ENCODE measurements around the gene PFKFB4. TPM values are rescaled to one million over a fixed set of nuclear protein-coding genes. Genes with fewer than 3 reads are reported as not detected.
A peak's percentile ranks its signal among the peaks of the same experiment; 100 is the strongest.

PFKFB4 gene
- 6.5 and 10.7 TPM in 2 replicates for total RNA-seq

DNA sequence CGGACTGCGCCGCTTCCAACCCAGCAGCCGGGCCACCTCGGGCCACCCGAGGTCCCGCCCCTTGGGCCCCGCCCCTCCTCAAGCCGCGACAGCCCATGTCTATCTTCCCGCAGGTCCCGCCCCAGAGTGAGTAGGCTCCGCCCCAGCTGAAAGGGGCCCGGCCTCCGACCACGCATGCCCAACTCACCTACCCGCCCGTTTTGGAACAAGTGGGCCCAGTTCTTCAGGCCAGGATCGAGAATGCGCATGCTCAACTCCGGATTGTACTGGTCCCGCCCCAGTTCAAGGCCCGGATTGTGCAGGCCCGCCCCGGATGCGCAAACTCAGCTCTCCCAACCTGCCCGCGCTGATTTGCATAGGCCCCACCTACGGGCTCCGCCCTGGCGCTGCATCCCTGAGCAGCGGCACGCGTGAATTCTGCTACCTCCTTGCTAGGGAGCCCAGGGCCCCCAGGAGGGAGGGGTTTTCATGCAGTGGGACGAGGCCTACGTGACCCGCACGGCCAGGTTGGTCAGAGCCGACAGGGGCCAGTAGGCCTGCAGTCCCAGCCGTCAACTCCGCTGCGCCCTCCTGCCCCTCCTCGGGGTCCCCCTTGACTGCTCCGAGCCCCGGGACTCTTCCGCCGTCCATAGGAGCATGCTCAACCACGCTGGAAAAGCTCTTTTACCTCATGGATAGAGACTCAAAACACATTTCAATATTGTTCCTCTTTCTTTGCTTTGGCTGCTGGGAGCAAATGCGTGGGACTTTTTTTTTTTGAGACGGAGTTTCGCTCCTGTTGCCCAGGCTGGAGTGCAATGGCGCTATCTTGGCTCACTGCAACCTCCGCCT is at the start of gene PFKFB4:
Gene PFKFB4, minus strand, starts transcription at position 8 of the 831 bp plus-strand sequence. CDS start 26 bp downstream, outside the sequence.
- peak; percentile 92 for DNase-seq (ENCODE audit: extremely low read depth, low read depth, low spot score)

DNA sequence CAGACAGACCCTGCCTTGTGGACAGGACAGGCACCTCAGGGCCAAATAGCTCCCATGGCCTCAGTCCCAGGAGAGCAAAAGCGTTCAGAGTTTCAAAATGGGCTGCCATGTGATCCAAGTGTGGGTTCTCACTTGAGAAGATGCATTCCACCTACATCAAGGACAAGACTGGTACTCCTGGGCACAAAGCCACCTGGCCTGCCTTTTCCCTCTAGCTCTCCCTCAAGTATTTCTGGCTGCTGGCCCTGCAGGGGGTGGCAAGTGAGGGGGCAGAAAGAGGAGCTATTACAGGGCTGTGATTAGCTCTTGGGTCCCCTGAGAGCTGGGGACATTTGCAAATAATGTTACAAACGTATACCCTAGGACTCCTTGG is 45.0 kb upstream of the PFKFB4 start:
- DNase-seq (ENCODE audit: extremely low read depth, low read depth, low spot score), result no peak

DNA sequence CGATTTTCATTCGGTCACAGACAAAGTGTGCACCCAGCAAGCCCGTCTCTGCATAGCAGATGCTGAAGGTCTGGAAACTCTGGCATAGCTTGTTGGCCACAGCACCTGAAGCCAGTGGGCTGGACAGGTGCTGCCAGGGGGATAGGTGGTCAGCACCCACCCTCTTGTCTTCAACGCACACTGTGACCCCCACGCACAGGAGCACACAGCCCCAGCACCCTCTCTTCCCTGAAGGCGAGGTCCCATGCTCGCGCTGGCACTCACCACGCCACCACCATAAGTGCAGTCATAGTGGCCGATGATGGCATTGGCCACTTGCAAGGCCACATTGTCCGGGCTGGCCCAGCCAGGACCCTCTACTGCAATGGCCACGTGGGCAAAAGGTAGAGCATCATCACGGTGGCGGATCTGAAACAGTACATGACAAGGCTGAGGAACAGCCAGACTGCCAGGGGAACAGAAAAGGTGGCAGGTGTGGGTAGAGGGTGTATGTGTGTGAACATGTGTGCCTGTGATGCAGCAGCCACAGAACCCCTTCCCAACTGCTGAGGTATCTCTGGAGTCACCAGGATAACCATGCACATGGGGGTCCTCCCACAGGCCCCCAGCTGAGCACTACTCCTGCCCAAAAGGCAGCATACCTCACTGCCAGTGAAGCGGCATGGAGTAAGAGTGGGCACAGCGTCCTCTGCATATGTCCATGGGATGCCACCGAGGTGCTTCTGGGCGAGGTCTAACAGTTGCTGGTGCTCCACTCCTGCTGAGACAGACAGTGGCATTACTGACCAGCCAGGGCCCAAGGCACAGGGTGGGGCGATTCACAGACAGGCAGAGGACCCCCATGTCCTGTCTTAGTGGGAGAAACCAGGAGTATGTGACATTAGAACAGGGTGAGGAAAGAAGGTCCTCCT is 44.4 kb upstream of the PFKFB4 start:
- DNase-seq (ENCODE audit: extremely low read depth, low read depth, low spot score), result no peak

DNA sequence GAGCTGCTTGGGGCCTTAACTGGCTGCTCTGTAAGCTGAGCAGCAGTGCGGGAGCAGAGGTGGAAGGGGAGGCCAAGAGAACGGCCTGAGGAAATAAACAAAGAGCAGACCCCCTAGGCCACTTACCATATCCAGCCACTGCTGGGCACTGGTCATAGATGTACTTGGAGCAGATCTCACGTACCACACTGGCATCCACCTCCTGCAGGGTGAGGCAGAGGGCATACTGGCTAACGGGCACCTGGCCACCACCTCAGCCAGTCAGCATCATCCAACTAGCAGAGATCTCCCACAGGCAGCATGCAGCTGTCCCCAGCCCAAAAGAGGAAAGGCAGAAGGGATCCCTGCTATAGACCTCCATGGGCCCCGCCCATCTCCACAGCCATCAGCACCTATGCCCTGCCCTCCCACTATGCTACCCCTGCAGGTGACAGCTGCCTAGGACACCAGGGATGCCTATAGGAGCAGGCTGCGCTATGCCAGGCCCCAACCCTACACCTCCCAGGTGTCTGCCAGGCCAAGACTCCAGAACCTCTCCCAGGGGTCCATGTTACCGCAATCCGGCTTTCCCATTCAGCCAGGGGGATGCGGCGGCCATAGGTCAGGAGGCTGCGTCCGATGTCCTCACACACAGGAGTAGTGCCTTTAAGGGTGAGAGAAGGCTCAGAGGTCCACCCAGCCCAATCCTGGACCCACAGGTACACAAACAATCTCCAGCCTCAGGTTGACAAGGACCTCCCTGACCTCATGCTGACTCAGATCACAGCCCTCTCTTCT is 43.1 kb upstream of the PFKFB4 start:
- no peak for DNase-seq (ENCODE audit: extremely low read depth, low read depth, low spot score)

DNA sequence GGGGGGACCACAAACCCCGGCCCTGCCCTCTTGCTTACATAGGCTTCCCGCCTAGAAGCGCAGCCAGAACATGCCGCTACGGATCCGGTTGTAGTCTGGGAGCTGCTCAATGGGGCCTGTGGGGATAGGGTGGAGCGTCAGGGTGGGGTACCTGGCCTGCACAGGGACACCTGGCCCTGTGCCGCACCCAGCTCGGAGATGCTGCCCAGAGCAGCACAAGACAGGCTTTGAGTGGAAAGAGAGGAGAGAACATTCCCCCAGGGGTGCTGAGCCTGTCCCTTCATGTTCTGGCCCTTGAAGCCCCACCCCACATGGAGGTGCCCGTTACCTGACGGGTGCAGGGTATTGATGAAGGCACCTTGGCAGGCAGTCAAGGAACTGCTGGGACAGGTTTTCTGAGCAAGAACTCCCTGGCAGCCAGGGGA is 42.5 kb upstream of the PFKFB4 start:
- no peak for DNase-seq (ENCODE audit: extremely low read depth, low read depth, low spot score)

DNA sequence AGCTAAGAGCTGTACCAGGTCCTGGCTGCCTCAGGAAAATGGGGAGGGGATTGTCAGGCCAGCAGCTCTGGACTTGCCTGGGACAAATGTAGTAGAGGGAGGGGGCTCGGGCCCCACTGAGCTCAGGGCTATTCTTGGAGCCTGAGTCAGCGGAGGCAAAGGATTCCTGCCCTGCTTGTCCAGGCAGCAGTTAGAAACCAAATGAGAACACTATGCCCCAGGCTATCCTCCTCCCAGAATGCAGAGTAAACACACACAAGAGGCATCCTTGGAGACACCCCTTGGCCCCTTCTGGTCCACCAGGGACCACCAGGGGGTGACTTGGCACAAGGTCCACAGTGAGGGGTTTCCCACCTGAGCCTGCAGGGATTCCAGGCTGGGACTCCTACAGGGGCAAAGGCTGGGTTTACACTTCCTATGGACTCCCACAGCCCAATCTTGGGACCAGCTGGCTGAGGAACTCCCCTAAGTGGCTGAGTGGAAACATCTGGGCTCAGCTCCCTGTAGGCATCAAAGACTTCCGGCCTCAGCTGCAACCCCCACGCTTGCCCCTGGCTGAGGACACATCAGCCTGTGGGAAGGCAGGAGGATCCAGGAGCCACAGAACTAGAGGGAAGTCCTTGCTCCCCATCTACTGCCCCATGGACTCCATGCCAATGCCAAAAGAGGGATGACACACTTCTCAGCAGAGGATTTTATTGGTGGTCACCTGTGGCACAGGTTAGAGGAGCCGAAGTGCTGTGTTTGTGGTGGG is 41.9 kb upstream of the PFKFB4 start:
- no peak for DNase-seq (ENCODE audit: extremely low read depth, low read depth, low spot score)

DNA sequence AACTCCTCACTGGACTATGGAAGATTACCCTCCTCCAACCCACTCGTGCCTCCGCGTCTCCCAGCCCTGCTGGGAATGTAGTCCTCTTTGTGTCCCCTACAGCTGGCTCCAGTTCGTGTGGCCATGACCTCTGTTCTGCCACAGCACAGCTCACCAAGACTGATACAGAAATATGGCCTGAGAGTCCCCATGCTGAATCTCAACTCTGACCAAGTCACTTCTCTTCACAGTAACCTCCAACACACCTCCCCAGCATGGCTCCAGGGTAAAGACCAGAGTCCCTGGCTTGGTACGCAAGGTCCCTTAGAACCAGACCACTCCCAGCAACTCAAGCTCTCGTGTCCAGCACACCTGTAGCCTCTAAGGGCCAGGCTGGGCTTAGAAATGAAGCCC is 40.8 kb upstream of the PFKFB4 start:
- DNase-seq (ENCODE audit: extremely low read depth, low read depth, low spot score), result no peak

DNA sequence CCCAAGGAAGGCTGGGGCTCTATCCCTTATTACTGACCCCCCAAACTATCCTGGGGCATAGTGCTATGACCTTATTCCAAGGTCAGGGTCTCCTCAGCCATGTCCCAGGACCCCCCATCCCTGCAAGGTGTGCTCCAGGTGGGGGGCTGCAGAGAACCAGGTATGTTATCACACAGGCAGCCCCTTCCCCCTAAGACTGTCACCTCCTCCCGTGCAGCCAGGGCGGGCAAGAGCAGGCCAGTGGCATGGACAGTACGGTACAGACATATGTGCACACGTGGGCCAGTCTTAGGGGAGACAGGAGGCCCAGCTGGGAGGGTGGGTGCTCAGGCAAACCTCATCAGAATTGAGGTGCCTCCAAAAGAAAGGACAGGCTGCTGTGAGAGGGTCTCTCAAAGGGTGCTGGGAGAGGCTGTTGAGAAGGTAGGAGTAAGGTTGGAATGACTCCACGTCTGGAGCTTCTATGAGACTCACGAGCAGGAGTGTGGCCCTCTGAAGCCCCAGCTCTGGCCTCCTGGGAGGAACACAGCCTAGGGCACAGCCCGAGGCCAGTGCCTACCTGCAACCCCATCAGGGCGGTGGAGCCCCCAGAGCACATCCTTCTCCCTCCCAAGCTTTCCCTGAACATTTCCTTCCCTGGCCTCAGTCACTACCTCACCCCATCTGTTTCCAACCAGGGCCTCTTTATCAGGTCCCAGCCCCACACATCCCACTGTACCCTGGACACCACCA is 40.2 kb upstream of the PFKFB4 start:
- DNase-seq (ENCODE audit: extremely low read depth, low read depth, low spot score), result no peak

DNA sequence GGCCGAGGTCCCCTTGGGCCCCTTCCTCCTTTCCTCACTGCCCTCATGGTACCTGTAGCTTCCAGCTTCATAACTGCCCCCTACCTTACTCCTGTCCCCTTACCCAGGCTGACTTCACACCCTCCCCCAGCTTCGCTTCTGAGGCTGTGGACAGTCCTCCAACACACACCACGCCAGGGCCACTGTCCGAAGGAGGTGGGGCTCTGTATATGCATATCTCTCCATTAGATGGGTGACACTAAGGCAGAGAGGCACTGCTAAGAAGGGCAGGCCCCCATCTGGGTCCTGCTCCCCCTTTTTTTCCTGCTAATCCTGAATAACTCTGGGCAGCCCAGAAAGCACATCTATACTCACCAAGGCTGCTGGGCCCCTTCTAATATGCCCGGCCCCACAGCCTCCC is 39.6 kb upstream of the PFKFB4 start:
- DNase-seq (ENCODE audit: extremely low read depth, low read depth, low spot score), result no peak

DNA sequence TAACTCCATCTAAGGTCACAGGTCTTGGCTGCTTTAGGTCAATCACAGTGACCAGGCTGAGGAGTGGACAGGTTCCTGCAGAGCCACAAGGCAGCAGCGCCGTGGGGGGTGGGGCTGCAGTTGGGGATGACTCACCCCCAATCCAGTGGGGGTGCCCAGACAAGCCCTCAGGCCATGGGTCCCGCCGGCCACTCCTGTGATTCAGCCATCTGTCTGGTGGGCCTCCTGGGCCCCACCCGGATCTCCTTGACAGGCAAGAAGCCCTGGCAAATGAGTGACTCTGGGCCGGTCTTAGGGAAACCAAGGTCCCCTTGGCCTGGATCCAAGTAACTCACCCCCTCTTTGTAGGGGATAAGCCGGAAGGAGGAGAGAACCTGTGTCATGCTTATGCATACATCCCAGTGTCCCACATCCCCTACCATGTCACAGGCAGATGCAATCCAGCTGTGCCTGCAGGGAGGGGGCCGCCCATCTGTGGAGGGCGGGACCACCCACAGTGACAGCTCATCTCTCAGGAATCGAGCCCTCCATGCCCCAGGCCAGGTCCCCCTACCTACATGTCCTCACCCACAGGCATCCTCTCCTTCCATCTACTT is 39.0 kb upstream of the PFKFB4 start:
- DNase-seq (ENCODE audit: extremely low read depth, low read depth, low spot score), result no peak

DNA sequence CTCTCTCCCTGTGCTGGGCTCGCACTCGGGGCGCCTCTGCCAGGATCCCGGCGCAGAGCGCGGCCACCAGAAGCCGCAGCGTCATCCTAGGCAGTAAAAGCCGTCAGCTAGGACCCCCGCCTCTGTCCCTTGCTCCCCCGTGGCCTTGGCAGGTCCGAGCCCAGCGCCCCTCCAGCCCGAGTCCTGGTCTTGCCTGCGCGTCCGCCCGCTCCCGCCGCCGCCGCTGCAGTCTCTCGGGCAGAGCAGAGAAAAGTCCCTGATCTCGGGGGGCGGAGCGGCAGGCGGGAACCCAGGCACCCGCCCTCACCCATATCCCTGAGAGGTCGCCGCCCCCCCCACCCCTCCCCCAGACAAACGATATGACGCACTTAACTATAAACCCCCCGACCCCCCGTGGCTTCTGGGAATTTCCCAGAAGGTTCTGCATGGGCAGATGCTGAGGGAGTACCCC is 38.5 kb upstream of the PFKFB4 start, which contains the start of gene COL7A1:
Gene COL7A1, minus strand, starts transcription at position 255 of the 451 bp plus-strand sequence. Its CDS starts 170 bp downstream, at position 85.
- no peak for DNase-seq (ENCODE audit: extremely low read depth, low read depth, low spot score)

DNA sequence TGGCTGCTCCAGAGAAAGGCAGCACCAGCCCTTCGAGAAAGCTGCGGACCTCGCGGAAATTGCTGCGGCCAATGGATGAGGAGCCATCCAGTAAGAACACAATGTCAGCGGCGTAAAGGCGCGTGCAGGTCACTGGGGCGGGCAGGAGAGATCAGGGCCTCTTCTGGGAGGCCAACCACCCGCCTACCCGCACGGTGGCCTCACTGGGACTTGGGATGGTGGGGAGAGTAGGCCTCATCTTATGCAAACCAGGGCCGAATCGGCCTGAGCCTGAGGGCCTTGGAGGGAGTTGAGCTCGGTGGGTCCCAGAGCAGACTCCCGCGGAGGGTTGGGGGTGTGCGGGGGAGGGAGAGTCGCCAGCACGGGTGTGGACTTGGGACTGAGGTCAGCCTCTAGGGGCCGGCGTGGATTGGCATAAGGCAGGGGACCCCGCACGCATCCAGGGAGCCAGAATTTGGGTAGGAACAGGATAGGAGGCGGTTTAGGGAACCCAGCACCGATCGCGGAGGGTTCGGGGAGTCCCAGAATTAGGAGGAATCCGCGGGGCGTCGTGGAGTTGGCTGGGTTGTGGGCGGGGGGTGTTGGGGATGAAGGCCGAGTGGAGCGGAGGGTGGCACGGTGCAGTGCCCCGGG is 37.9 kb upstream of the PFKFB4 start:
- no peak for DNase-seq (ENCODE audit: extremely low read depth, low read depth, low spot score)

DNA sequence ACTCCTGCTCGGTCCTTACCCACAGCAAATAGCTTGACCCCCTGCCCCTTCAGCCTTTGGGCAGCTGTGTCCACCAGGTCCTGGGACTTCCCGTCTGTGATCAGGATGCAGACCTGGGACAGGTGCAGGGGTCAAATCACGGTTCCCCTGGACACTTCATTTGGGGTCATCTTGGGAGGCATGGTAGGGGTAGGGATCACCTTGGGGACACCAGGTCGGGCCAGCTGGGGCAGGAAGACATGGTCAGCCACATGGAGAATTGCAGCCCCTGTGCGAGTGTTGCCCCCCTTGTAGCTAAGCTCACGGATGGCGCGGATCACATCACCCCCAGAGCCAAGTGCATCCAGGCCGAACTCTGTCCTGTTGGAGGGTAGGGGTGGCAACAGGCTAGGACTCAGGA is 36.7 kb upstream of the PFKFB4 start:
- DNase-seq (ENCODE audit: extremely low read depth, low read depth, low spot score), result no peak

DNA sequence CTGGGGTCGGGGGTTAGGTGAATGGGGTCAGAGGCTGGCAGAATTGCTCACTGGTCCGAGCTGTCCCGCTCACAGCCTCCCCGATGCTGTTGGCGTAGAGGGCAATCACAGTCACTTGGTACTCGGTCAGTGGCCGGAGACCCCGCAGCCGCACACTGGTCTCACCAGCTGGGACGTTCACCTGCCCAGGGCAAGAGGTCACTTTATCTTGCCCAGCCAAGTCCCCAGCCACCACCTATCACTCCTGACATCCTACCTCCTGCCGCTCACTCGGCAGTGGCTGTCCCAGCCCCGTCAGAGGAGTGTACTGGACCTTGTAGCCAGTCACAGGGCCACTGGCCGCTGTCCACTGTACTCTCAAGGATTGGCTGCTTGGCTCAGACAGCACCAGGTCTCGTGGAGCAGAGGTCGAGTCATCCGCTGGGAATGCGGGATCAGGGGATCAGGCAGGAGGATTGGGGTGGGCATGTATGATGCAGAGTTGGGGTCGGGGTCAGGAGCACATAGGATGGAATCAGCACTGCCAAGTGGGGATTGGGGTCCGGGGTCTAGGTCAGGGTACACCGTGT is 36.0 kb upstream of the PFKFB4 start:
- no peak for DNase-seq (ENCODE audit: extremely low read depth, low read depth, low spot score)

DNA sequence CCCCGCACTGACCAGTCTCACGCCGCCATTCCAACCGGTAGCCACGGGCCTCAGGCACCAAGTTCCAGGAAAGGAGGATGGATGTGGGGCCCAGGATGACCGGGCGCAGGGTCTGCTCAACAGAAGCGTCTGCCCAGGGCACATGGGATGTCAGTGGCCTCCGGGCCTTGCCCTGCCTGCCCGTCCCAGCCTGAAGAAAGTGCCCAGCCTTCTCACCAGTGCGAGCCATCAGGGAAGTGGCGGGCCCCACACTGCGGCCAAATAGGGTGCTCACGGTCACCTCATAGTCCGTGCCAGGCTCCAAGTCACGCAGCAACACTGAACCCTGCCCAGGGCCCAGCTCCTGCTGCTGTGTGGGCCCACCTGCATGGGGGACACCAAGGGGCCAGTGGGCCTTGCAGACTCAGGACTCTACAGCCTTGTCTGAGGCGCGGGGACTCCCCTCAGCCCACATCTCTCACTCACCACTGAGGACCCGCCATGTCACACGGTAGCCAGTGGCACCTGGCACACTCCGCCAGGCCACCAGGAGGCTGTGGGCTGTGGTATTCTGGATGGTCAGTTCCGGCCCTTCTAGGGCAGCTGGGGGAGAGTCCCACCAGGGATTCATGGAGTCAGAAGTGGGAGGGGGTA is 35.4 kb upstream of the PFKFB4 start:
- DNase-seq (ENCODE audit: extremely low read depth, low read depth, low spot score), result no peak

DNA sequence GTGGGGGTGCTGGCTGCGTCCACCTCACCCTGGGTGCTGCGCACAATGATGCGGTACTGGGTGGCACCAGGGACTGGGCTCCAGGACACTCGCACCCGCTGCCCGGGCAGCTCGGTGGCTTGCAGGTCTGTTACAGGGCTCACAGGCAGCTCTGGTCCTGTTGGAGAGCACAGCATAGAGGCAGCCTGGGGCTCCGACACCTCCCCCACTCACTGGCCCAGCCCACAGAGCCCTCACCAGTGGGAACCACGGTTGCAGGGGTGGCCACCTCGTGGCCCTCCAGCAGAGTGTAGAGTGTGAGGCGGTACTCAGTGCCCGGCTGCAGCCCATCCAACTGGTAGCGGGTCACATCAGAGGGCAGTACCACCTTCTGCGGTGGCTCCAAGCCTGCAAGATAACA is 34.8 kb upstream of the PFKFB4 start:
- DNase-seq (ENCODE audit: extremely low read depth, low read depth, low spot score), result no peak

DNA sequence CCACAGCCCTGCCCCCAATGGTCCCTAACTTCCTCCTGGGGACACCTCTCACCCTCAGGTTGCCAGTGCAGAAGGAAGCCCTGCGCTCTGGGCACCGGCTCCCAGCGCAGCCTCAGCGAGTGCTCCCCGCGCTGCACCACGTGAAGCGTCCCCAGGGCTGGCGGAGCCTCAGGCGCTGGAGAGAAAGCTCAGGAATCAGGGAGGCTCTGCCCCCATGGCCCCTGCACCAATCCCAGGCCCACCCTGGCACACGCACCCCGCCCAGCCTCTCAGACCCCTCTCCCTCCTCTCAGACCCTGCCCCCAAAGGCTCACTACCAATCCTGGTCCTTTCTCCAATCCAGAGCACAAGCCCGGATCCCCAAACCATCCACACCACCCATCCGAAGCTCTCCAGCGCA is 31.6 kb upstream of the PFKFB4 start:
- DNase-seq (ENCODE audit: extremely low read depth, low read depth, low spot score), result no peak

DNA sequence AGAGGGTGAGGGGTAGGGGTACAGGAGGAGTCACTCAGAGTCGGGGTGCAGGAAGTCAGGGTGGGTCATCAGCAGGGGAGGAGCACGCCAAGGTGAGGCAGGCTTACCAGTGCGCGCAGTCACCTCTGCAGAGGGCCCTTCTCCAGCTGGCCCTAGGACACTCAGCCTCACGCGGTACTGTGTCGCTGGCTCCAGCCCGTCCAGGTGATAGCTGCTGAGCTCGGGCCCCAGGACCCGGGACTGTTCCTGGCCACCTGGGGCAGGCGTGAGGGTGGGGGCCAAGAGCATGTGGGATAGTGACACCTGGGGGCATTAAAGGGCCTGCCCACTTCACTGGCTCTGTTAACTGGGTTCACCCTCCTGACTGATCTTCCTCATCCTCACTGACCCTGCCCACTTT is 31.1 kb upstream of the PFKFB4 start:
- no peak for DNase-seq (ENCODE audit: extremely low read depth, low read depth, low spot score)

All from glomerular endothelial cell (primary cell).